Heart right ventricle (tissue), 16 donors: ENCODE data around the gene UFSP2. TPM values are rescaled to one million over a fixed set of nuclear protein-coding genes. Genes with fewer than 3 reads are reported as not detected.

Source experiments
- ATAC-seq, 8 donors: fragments of 200-7000 bp; cut with Tn5 transposase; one replicate each; pipeline ENCODE4 v1.9.1; 2020; ENCODE audit warnings: mild to moderate bottlenecking in 8 of 8, moderate library complexity in 8 of 8, moderate number of reproducible peaks in 1 of 8
- DNase-seq, 2 donors: peaks; one replicate each; pipeline ENCODE4 v3.0.0-alpha.2; 2020
- H3K27ac ChIP-seq, 10 donors: fragments of 200-600 bp; sonication (generic) in 2 of 10; one replicate each; pipeline versions ENCODE4 v1.5.0 to v1.8.0; 2020 to 2022; ENCODE audit warnings: mild to moderate bottlenecking in 3 of 10
- H3K27me3 ChIP-seq, 7 donors: fragments of 200-600 bp; one replicate each; pipeline ENCODE4 v1.8.0; 2021 to 2022; ENCODE audit warnings: mild to moderate bottlenecking in 2 of 7
- H3K36me3 ChIP-seq, 9 donors: fragments of 200-600 bp; sonication (generic) in 1 of 9; one replicate each; pipeline versions ENCODE4 v1.5.0 to v1.8.0; 2020 to 2022; ENCODE audit warnings: mild to moderate bottlenecking in 2 of 9
- H3K4me1 ChIP-seq, 9 donors: fragments of 200-600 bp; sonication (generic) in 1 of 9; one replicate each; pipeline versions ENCODE4 v1.5.0 to v1.8.0; 2020 to 2022; ENCODE audit warnings: mild to moderate bottlenecking in 4 of 9
- H3K4me3 ChIP-seq, 10 donors: fragments of 200-600 bp; sonication (generic) in 2 of 10; one replicate each; pipeline versions ENCODE4 v1.5.0 to v1.8.0; 2020 to 2022; ENCODE audit warnings: mild to moderate bottlenecking in 7 of 10, moderate library complexity in 2 of 10
- H3K9me3 ChIP-seq, 11 donors: fragments of 200-600 bp in 10 of 11; sonication (generic) in 2 of 11; one replicate each; pipeline versions ENCODE4 v1.5.0 to v1.8.0; 2013 to 2022; ENCODE audit warnings: mild to moderate bottlenecking in 2 of 11, control low read depth in 1 of 11, moderate library complexity in 1 of 11
- WGBS, 2 donors: extraction: QIAGEN DNeasy Blood & Tissue Kit; methylation state at CpG; one replicate each; pipeline ENCODE4 v1.1.7; 2013; ENCODE audit warnings: inconsistent platforms in 1 of 2; 5-methylcytosine and 5-hydroxymethylcytosine counted together
- intact Hi-C, 10 donors: fragments of 100-400 bp; cut with DNase I; formaldehyde crosslinking; loops; one replicate each; pipeline versions ENCODE4 v1.11.1 to v1.14.2; 2022
- polyA plus RNA-seq, 2 donors: library from polyadenylated mRNA; stranded (reverse); fragments of 200-250 nt; gene quantifications; one replicate each; pipeline ENCODE4 v1.2.3, GENCODE V29; 2013
- total RNA-seq, 10 donors: library from RNA; stranded (reverse); fragmentation: NEBNext Ultra II Directional in 3 of 10; extraction: Animal tissue kit (Norgen Biotek cat#: 25700) in 3 of 10; gene quantifications; one replicate each; pipeline versions ENCODE4 v1.2.1 to v1.2.4, GENCODE V29; 2021 to 2023
- TF ChIP-seq, protein P1 (sequence below), 9 donors: fragments of 200-600 bp; sonication (generic) in 2 of 9; IDR thresholded peaks; one replicate each; pipeline versions ENCODE4 v1.5.0 to v1.8.0; 2021 to 2022; ENCODE audit warnings: antibody characterized with exemption in 9 of 9, mild to moderate bottlenecking in 5 of 9, moderate library complexity in 1 of 9
- donor health status: Arrhythmogenic right ventricular cardiomyopathy.
- donor health status: ischemic (EF 13 %, LVEDD 7.1; RV severe dilation, severe dysfunction).
- donor health status: healthy with polysubstance abuse.
- donor health status: DM: no; HTN: yes; CAD: no.
- donor health status: DM: no; HTN: no; CAD: no.
- donor health status: ischemic (EF 25% LVEDD 6.9; RV normal size, moderate dysfunction).
- donor health status: ischemic (EF 25% LVEDD 5.7; RV mildly dilated, moderate dysfunction).
- donor health status: healthy.
- donor health status: DM: yes; HTN: yes; CAD: no.
- donor health status: Ischemic cardiomyopathy.
- donor health status: ischemic (EF 35%, LVEDD 5.7; RV mildly dilated, moderate dysfunction).
- donor health status: nonischemic (EF 11% LVEDD 7.7; RV severe dilation, severe dysfunction).
- donor health status: DM: yes; HTN: yes; CAD: no.
- donor health status: PGD.
- donor health status: ischemic (EF 29% LVEDD 5.4; RV normal size, mild dysfunction).
- donor health status: nonischemic (EF 23%, LVEDD 6.1; RV moderate dilation, normal function).

The UFSP2 gene
- total and polyA plus RNA-seq, 12 donors = 16.5 to 52.4 (median 41.8) TPM

DNA sequence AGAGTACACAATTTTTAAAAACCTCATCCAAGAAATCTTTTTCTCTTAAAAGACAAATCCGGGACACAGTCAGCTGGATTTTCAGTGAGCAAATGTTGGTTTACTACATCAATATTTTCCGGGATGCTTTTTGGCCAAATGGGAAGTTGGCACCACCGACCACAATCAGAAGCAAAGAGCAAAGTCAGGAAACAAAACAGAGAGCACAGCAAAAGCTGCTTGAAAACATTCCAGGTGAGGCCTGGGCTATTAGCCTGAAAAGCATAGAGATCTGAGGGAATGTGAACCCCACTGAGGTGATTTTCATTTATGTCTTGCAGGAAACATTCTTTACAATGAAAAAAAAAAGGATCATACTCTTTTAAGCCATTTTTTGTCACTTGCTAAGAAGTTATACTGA is 63.9 kb downstream of the UFSP2 start:
- H3K9me3 ChIP-seq = no peaks in the 10 kb centered on the region
- H3K27me3 ChIP-seq = no peaks in the 10 kb centered on the region
- intact Hi-C loops = no loop called here
- TF ChIP-seq, protein P1, sequence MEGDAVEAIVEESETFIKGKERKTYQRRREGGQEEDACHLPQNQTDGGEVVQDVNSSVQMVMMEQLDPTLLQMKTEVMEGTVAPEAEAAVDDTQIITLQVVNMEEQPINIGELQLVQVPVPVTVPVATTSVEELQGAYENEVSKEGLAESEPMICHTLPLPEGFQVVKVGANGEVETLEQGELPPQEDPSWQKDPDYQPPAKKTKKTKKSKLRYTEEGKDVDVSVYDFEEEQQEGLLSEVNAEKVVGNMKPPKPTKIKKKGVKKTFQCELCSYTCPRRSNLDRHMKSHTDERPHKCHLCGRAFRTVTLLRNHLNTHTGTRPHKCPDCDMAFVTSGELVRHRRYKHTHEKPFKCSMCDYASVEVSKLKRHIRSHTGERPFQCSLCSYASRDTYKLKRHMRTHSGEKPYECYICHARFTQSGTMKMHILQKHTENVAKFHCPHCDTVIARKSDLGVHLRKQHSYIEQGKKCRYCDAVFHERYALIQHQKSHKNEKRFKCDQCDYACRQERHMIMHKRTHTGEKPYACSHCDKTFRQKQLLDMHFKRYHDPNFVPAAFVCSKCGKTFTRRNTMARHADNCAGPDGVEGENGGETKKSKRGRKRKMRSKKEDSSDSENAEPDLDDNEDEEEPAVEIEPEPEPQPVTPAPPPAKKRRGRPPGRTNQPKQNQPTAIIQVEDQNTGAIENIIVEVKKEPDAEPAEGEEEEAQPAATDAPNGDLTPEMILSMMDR (IDR thresholded peaks at IDR 0.05) = no peak
- H3K36me3 ChIP-seq = peaks cover 0 to 73% (median 6%) of the 10 kb centered on the region in 9 donors
- ATAC-seq (no peak), DNase-seq (no peak)
- H3K4me1 ChIP-seq = no peaks in the 10 kb centered on the region
- 82 to 85% methylated on average over 3 of the region's 3 CpGs for WGBS, 2 donors
- no peak overlapping the region for H3K4me3 ChIP-seq
- no peak overlapping the region for H3K27ac ChIP-seq

DNA sequence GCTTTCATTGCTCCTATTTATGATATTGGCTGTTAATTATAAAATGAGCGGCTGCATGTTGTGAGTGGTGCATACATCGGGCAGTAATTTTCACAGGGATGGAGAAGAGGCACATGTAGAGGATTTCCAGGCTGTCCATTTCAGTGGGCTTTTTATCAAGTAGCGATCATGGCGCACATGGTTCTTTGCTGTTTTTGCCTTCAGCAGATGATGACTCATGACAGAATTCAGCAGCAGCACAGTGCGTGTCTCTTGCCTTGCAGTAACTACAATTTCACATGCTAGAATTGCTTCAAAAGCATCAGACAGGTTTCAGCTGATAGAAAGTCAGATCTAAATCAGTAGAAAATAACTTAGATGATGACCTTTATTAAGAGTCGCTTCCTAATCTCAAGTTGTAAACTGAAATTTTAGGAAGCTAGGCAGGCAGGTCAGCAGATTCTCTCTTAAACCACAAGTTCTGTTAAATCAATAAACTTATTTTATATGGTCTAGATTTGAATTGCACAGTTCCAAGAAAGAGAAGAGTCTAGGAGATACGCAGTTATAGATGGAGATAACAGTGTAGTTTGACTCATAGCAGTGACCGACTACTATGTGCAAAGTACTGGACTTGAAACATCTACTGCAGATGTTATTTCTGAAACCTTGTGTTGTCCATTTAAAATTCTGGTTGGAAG is 65.9 kb downstream of the UFSP2 start:
- 96 to 98% methylated on average over 8 of the region's 8 CpGs for WGBS, 2 donors
- ATAC-seq = no peak

DNA sequence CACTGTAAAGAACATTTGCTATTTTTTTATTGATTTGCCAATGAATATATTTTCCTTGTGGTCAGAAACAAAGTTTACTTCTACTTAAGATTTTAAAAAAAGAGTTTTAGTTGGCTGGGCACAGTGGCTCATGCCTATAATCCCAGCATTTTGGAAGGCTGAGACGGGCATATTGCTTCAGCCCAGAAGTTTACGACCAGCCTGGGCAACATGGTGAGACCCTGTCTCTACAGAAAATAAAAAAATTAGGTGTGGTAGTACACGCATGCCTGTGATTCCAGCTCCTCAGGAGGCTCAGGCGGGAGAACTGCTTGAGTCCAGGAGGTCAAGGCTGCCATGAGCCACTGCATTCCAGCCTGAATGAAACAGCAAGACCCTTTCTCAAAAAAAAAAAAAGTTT is 66.8 kb downstream of the UFSP2 start:
- H3K36me3 ChIP-seq = peaks cover 0 to 76% (median 6%) of the 10 kb centered on the region in 9 donors
- WGBS, 2 donors = 98% methylated on average over 4 of the region's 4 CpGs
- no peak overlapping the region for H3K4me3 ChIP-seq
- H3K27me3 ChIP-seq = no peaks in the 10 kb centered on the region
- DNase-seq (no peak), ATAC-seq (no peak)
- intact Hi-C loops = no loop called here
- H3K9me3 ChIP-seq = no peaks in the 10 kb centered on the region
- TF ChIP-seq, protein P1 (IDR thresholded peaks at IDR 0.05) = no peak
- no peaks in the 10 kb centered on the region for H3K4me1 ChIP-seq
- no peak overlapping the region for H3K27ac ChIP-seq

More for the DNA sequence above, 65.9 kb downstream of the UFSP2 start:
- DNase-seq = no peak
- no peaks in the 10 kb centered on the region for H3K27me3 ChIP-seq
- H3K36me3 ChIP-seq = peaks cover 0 to 67% (median 6%) of the 10 kb centered on the region in 9 donors
- H3K9me3 ChIP-seq = no peaks in the 10 kb centered on the region
- H3K4me3 ChIP-seq = no peak overlapping the region
- H3K27ac ChIP-seq = no peak overlapping the region
- H3K4me1 ChIP-seq = no peaks in the 10 kb centered on the region
- intact Hi-C loops = no loop called here
- TF ChIP-seq, protein P1 (IDR thresholded peaks at IDR 0.05) = no peak

DNA sequence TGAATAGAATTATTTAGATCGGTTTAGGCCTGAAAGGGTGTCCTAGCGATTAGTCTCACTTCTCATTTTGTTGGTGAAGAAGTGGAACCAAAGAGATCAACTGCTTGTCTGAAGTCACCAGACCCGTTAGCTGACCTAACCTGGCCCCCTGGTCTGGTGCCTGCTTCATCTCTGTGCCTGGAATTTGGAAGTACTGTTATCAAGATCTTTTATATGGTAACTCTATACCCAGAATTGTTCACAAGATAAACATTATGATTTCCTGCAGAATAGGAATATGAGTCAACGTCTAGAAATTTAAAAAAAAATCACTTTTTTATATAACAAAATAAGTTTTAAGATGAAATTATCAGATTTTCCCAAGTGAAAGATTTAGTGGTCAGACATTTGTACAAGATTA is 67.2 kb downstream of the UFSP2 start:
- TF ChIP-seq, protein P1 (IDR thresholded peaks at IDR 0.05) = no peak
- Histone ChIP-seq H3K27ac (no peak overlapping the region), H3K4me1 (no peaks in the 10 kb centered on the region), H3K36me3 (peaks cover 0 to 81% (median 7%) of the 10 kb centered on the region in 9 donors), H3K4me3 (no peak overlapping the region), H3K27me3 (no peaks in the 10 kb centered on the region), H3K9me3 (no peaks in the 10 kb centered on the region)
- intact Hi-C loops = no loop called here
- ATAC-seq (no peak), DNase-seq (no peak)
- 86 to 88% methylated on average over 4 of the region's 4 CpGs for WGBS, 2 donors
